ENCODE data around the gene SETD1B. TPM values are rescaled to one million over a fixed set of nuclear protein-coding genes. Genes with fewer than 3 reads are reported as not detected.

Gene SETD1B
- total and polyA plus RNA-seq, 2 donors (not counting 3 experiments of a cell fraction or from before 2014, with no cell fraction given): 2.6 to 27.0 TPM

GRCh38 chr12:121762269-121762668, 41.5 kb upstream of the SETD1B start:
- no peaks in the 10 kb centered on the region for H3K9me1 ChIP-seq (replicated peaks; ENCODE audit: control insufficient read depth, extremely low read depth, insufficient read depth, low read length)
- H3K9ac ChIP-seq (replicated peaks; ENCODE audit: extremely low read depth, insufficient read depth, low read length): no peak overlapping the region
- H3K79me2 ChIP-seq (ENCODE audit: control insufficient read depth, insufficient read depth, low read length): no peaks in the 10 kb centered on the region
- TF ChIP-seq JUN (IDR thresholded peaks at IDR 0.05; ENCODE audit: borderline replicate concordance, insufficient read depth, insufficient read length, low read depth) (no peak), CTCF (IDR thresholded peaks at IDR 0.05; ENCODE audit: extremely low read depth in 1 of 2, insufficient read depth in 1 of 2, low read depth in 1 of 2, low read length in 2 of 2) (no peak), MYC (IDR thresholded peaks at IDR 0.05; ENCODE audit: low read depth, low read length) (no peak), POLR2A (IDR thresholded peaks at IDR 0.05; ENCODE audit: low read depth, low read length) (no peak), POLR2AphosphoS5 (IDR thresholded peaks at IDR 0.05; ENCODE audit: insufficient read depth, low read depth, low read length) (no peak), GATA2 (IDR thresholded peaks at IDR 0.05; ENCODE audit: insufficient read depth, insufficient read length, low read depth, low read length) (no peak), FOS (IDR thresholded peaks at IDR 0.05; ENCODE audit: borderline replicate concordance, insufficient read depth, low read length) (no peak), MAX (IDR thresholded peaks at IDR 0.05; ENCODE audit: insufficient read depth, insufficient read length) (no peak), EZH2 (IDR thresholded peaks at IDR 0.05; ENCODE audit: borderline replicate concordance, low read depth, low read length, severe bottlenecking) (no peak)
- H3K9me3 ChIP-seq (replicated peaks; ENCODE audit: control insufficient read depth, insufficient read depth, low read length): no peaks in the 10 kb centered on the region
- H3K36me3 ChIP-seq (ENCODE audit: control insufficient read depth in 2 of 2, extremely low read depth in 1 of 2, insufficient read depth in 2 of 2, low read length in 2 of 2): no peaks in the 10 kb centered on the region
- ChIA-PET CTCF (interaction anchor here (4.3 kb wide), 1 partner anchor 32 kb away, joined by 22 read pairs; the partner anchor contains the start of gene RHOF), POLR2A (interaction anchor here (0.7 kb wide), 1 partner anchor 52 kb away, joined by 7 read pairs; no protein-coding TSS in a partner anchor)
- H3K27ac ChIP-seq (ENCODE audit: insufficient read depth, low read depth, low read length): no peak overlapping the region
- no peaks in the 10 kb centered on the region for H3K27me3 ChIP-seq (ENCODE audit: control insufficient read depth in 2 of 2, insufficient read depth in 2 of 2, low read length in 2 of 2)
- intact Hi-C loops (cut with micrococcal nuclease) (no loop called here), dilution Hi-C loops (cut with MboI; ENCODE audit: extremely low pct_ligation_motif_present, low sequenced_read_pairs) (no loop called here)
- no peak overlapping the region for H3K4me3 ChIP-seq (replicated peaks in 1 of 3; ENCODE audit: insufficient read depth in 1 of 3, low read depth in 1 of 3, low read length in 3 of 3)
- DNase-seq (ENCODE audit: low read depth, low spot score) (no peak), FAIRE-seq (no peak)
- no TSS peak for BruUV-seq (replicated peaks)
- no peaks in the 10 kb centered on the region for H4K20me1 ChIP-seq (replicated peaks; ENCODE audit: control insufficient read depth, extremely low read depth, insufficient read depth, low read length)
- H2AFZ ChIP-seq (ENCODE audit: low read depth, low read length): no peak overlapping the region
- H3K4me2 ChIP-seq (ENCODE audit: insufficient read depth, low read length): no peak overlapping the region
- no peaks in the 10 kb centered on the region for H3K4me1 ChIP-seq (ENCODE audit: control insufficient read depth, extremely low read depth, insufficient read depth, low read length)

All from endothelial cell of umbilical vein (primary cell).